ENCODE data around the gene GTPBP3.

The GTPBP3 gene

DNA sequence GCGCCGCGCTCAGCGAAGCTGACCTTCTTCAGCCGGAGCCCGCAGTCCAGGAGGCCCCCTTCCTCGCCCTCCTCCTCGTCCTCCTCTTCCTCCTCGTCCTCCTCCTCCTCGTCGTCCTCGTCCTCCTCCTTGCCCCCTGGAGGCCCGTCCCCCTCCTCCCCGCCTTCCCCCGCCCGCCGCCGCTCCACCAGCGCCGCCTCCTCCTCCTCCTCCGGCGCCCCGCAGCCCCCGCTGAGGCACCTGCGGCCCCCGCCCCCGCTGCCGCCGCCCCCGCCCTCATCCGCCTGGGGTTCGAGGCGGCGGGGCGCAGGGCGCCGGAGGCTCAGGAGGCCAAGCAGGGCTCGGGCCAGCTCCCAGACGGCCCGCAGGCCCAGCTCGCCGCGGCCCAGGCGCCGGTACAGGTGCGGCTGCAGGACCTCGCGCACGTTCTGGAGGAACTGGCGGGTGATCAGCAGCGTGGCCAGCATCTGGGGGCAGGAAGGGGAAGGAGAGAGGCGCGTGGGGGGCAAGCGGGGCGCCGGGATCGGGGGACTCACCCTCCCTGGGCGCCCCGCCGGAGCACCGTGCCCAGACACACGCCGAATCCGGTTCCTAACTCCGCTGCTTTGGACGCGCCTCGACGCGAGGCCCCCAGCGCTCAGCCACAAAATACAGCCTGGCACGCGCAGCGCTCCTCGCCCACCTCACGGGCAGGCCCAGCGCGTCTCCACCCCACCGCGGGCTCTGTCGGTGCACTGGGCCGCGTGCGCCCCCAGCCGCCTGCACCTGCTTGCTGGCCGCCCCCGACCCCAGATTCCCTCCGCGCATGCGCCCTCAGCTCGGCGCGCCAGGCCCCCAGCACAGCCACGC, 8.6 kb upstream of the GTPBP3 start:
- no peak overlapping the region for H3K27ac ChIP-seq (ENCODE audit: low read depth, low read length)
- no peaks in the 10 kb centered on the region for H3K36me3 ChIP-seq (ENCODE audit: low read length)
- no peak overlapping the region for H3K4me3 ChIP-seq (ENCODE audit: insufficient read depth, low read length, poor library complexity, severe bottlenecking)
- H4K20me1 ChIP-seq (ENCODE audit: low read depth, low read length): no peaks in the 10 kb centered on the region
- H3F3A ChIP-seq (ENCODE audit: insufficient read depth): peaks cover 7% of the 10 kb centered on the region; the same call in 1 of the 2 replicates
- TF ChIP-seq EZH2phosphoT487 (conservative IDR thresholded peaks at IDR 0.05; ENCODE audit: low read length): no peak
- TF ChIP-seq, protein P1, sequence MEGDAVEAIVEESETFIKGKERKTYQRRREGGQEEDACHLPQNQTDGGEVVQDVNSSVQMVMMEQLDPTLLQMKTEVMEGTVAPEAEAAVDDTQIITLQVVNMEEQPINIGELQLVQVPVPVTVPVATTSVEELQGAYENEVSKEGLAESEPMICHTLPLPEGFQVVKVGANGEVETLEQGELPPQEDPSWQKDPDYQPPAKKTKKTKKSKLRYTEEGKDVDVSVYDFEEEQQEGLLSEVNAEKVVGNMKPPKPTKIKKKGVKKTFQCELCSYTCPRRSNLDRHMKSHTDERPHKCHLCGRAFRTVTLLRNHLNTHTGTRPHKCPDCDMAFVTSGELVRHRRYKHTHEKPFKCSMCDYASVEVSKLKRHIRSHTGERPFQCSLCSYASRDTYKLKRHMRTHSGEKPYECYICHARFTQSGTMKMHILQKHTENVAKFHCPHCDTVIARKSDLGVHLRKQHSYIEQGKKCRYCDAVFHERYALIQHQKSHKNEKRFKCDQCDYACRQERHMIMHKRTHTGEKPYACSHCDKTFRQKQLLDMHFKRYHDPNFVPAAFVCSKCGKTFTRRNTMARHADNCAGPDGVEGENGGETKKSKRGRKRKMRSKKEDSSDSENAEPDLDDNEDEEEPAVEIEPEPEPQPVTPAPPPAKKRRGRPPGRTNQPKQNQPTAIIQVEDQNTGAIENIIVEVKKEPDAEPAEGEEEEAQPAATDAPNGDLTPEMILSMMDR (IDR thresholded peaks at IDR 0.05; ENCODE audit: insufficient read depth, low read length, poor library complexity, severe bottlenecking): no peak
- H3K27me3 ChIP-seq (ENCODE audit: low read length): no peaks in the 10 kb centered on the region
- no peaks in the 10 kb centered on the region for H3K9me3 ChIP-seq (ENCODE audit: insufficient read depth, low read length)
- H3K4me2 ChIP-seq (ENCODE audit: low read depth, low read length, poor library complexity, severe bottlenecking): no peak overlapping the region
- no peak overlapping the region for H2AFZ ChIP-seq (ENCODE audit: low read depth, low read length, severe bottlenecking)
- H3K9me2 ChIP-seq (replicated peaks; ENCODE audit: insufficient read depth, low read length): no peaks in the 10 kb centered on the region
- no peak overlapping the region for H3K9ac ChIP-seq (ENCODE audit: low read length)
- no peaks in the 10 kb centered on the region for H3K79me2 ChIP-seq (ENCODE audit: insufficient read depth, low read length)

GRCh38 chr19:17329366-17330261, 7.7 kb upstream of the GTPBP3 start:
- no peak overlapping the region for H3K4me2 ChIP-seq (ENCODE audit: low read depth, low read length, poor library complexity, severe bottlenecking)
- H2AFZ ChIP-seq (ENCODE audit: low read depth, low read length, severe bottlenecking): no peak overlapping the region
- H3K9ac ChIP-seq (ENCODE audit: low read length): no peak overlapping the region
- H3F3A ChIP-seq (ENCODE audit: insufficient read depth): peaks cover 7% of the 10 kb centered on the region; the same call in 1 of the 2 replicates
- TF ChIP-seq, protein P1 (IDR thresholded peaks at IDR 0.05; ENCODE audit: insufficient read depth, low read length, poor library complexity, severe bottlenecking): no peak
- no peak for TF ChIP-seq EZH2phosphoT487 (conservative IDR thresholded peaks at IDR 0.05; ENCODE audit: low read length)
- H3K27me3 ChIP-seq (ENCODE audit: low read length): no peaks in the 10 kb centered on the region
- no peak overlapping the region for H3K4me3 ChIP-seq (ENCODE audit: insufficient read depth, low read length, poor library complexity, severe bottlenecking)
- no peaks in the 10 kb centered on the region for H3K9me3 ChIP-seq (ENCODE audit: insufficient read depth, low read length)
- no peaks in the 10 kb centered on the region for H3K9me2 ChIP-seq (replicated peaks; ENCODE audit: insufficient read depth, low read length)
- no peak overlapping the region for H3K27ac ChIP-seq (ENCODE audit: low read depth, low read length)
- no peaks in the 10 kb centered on the region for H3K79me2 ChIP-seq (ENCODE audit: insufficient read depth, low read length)
- H3K36me3 ChIP-seq (ENCODE audit: low read length): no peaks in the 10 kb centered on the region
- no peaks in the 10 kb centered on the region for H4K20me1 ChIP-seq (ENCODE audit: low read depth, low read length)

- H3F3A ChIP-seq (ENCODE audit: insufficient read depth): peaks cover 7% of the 10 kb centered on the region; the same call in 1 of the 2 replicates
- no peak overlapping the region for H3K27ac ChIP-seq (ENCODE audit: low read depth, low read length)
- no peak for TF ChIP-seq EZH2phosphoT487 (conservative IDR thresholded peaks at IDR 0.05; ENCODE audit: low read length)
- TF ChIP-seq, protein P1 (IDR thresholded peaks at IDR 0.05; ENCODE audit: insufficient read depth, low read length, poor library complexity, severe bottlenecking): no peak
- no peaks in the 10 kb centered on the region for H3K36me3 ChIP-seq (ENCODE audit: low read length)
- no peaks in the 10 kb centered on the region for H4K20me1 ChIP-seq (ENCODE audit: low read depth, low read length)
- no peak overlapping the region for H3K4me2 ChIP-seq (ENCODE audit: low read depth, low read length, poor library complexity, severe bottlenecking)
- H3K9me2 ChIP-seq (replicated peaks; ENCODE audit: insufficient read depth, low read length): no peaks in the 10 kb centered on the region
- no peak overlapping the region for H3K4me3 ChIP-seq (ENCODE audit: insufficient read depth, low read length, poor library complexity, severe bottlenecking)
- no peak overlapping the region for H3K9ac ChIP-seq (ENCODE audit: low read length)
- no peak overlapping the region for H2AFZ ChIP-seq (ENCODE audit: low read depth, low read length, severe bottlenecking)
- no peaks in the 10 kb centered on the region for H3K9me3 ChIP-seq (ENCODE audit: insufficient read depth, low read length)
- H3K79me2 ChIP-seq (ENCODE audit: insufficient read depth, low read length): no peaks in the 10 kb centered on the region
- H3K27me3 ChIP-seq (ENCODE audit: low read length): no peaks in the 10 kb centered on the region
Measured at GRCh38 chr19:17330262-17331044, 6.9 kb upstream of the GTPBP3 start.

Data from SU-DHL-6 (cell line).